Measurements from ENCODE around the gene OTUD5.

DNA sequence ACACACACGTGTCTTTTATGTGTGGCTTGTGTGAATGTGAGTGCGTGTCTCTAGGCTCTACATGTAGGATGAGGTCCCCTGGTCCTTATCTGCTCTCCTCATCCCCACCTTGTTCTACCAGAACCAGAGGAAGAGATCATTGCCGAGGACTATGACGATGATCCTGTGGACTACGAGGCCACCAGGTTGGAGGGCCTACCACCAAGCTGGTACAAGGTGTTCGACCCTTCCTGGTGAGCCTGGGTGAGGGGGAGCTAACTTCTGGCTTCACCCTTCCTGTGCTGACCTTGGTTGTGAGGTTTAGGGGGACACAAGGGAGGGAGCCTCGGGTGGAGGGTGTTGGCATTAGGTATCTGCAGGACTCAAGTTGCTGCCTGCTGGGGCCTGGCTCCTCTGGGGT lies 56.3 kb downstream of the OTUD5 start:
- no peak for TF ChIP-seq POLR2A (IDR thresholded peaks at IDR 0.05; ENCODE audit: low read depth)
- TF ChIP-seq, protein P1, sequence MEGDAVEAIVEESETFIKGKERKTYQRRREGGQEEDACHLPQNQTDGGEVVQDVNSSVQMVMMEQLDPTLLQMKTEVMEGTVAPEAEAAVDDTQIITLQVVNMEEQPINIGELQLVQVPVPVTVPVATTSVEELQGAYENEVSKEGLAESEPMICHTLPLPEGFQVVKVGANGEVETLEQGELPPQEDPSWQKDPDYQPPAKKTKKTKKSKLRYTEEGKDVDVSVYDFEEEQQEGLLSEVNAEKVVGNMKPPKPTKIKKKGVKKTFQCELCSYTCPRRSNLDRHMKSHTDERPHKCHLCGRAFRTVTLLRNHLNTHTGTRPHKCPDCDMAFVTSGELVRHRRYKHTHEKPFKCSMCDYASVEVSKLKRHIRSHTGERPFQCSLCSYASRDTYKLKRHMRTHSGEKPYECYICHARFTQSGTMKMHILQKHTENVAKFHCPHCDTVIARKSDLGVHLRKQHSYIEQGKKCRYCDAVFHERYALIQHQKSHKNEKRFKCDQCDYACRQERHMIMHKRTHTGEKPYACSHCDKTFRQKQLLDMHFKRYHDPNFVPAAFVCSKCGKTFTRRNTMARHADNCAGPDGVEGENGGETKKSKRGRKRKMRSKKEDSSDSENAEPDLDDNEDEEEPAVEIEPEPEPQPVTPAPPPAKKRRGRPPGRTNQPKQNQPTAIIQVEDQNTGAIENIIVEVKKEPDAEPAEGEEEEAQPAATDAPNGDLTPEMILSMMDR (IDR thresholded peaks at IDR 0.05): no peak

Data from esophagus muscularis mucosa (tissue), 3 donors.